ENCODE measurements around the gene NLGN1. TPM values are rescaled to one million over a fixed set of nuclear protein-coding genes. Genes with fewer than 3 reads are reported as not detected.

NLGN1 gene
- total and polyA plus RNA-seq, 9 of the 15 experiments (the other 6 are each of a cell fraction or from before 2014, with no cell fraction given), result under 0.01 to 0.01 TPM; not detected in 7

- TF ChIP-seq KAT7 (CRISPR knock-in tag; IDR thresholded peaks at IDR 0.05; ENCODE audit: borderline replicate concordance) (no peak), ZFP1 (CRISPR knock-in tag; IDR thresholded peaks at IDR 0.05) (no peak), MEF2D (tag; conservative IDR thresholded peaks at IDR 0.05; ENCODE audit: low read depth) (no peak), SNRNP70 (optimal IDR thresholded peaks at IDR 0.05; ENCODE audit: low read depth, low read length) (no peak), MBD2 (IDR thresholded peaks at IDR 0.05; ENCODE audit: borderline replicate concordance, low read depth) (no peak), BCL6 (CRISPR knock-in tag; IDR thresholded peaks at IDR 0.05) (no peak), ATF1 (CRISPR knock-in tag; IDR thresholded peaks at IDR 0.05) (no peak), ATF1 (tag; IDR thresholded peaks at IDR 0.05) (no peak), NR2F6 (CRISPR knock-in tag; IDR thresholded peaks at IDR 0.05) (no peak)
Measured at GRCh38 chr3:174102866-174103265, 705.3 kb downstream of the NLGN1 start (continued).

GRCh38 chr3:174110761-174111160 lies 713.2 kb downstream of the NLGN1 start:
- Histone ChIP-seq H3K36me3 (ENCODE audit: control insufficient read depth, insufficient read depth, low read length) (no peaks in the 10 kb centered on the region), H3K9ac (ENCODE audit: insufficient read depth in 1 of 2, low read depth in 2 of 2, low read length in 2 of 2) (no peak overlapping the region), H3K27ac (ENCODE audit: extremely low read depth, low read depth, low read length) (no peak overlapping the region), H4K20me1 (replicated peaks; ENCODE audit: control insufficient read depth, insufficient read depth, low read length) (no peaks in the 10 kb centered on the region), H2AFZ (ENCODE audit: low read depth, low read length) (no peak overlapping the region), H3K79me2 (ENCODE audit: control insufficient read depth, insufficient read depth, low read length) (no peaks in the 10 kb centered on the region), H3K4me1 (replicated peaks in 1 of 2; ENCODE audit: control insufficient read depth in 2 of 2, insufficient read depth in 2 of 2, low read length in 2 of 2) (no peaks in the 10 kb centered on the region), H3K4me3 (no peak overlapping the region), H3K4me2 (ENCODE audit: insufficient read depth, low read length) (no peak overlapping the region), H3K9me1 (ENCODE audit: control insufficient read depth, insufficient read depth, low read length) (no peaks in the 10 kb centered on the region), H3K27me3 (ENCODE audit: control insufficient read depth in 2 of 2, insufficient read depth in 2 of 2, low read length in 2 of 2) (no peaks in the 10 kb centered on the region), H3K9me3 (replicated peaks; ENCODE audit: control insufficient read depth, insufficient read depth, low read depth, low read length) (no peaks in the 10 kb centered on the region)
- FAIRE-seq, result no peak
- no peak for ATAC-seq
- ChIA-PET CTCF (ENCODE audit: low intra/inter-chr PET ratio) (no interaction called here), POLR2A (no interaction called here)
- in situ Hi-C loops (cut with MboI) (no loop called here), intact Hi-C loops (cut with micrococcal nuclease) (no loop called here)
- no peak for DNase-seq (ENCODE audit: extremely low read depth in 1 of 4, low spot score in 3 of 4)
- WGBS (ENCODE audit: insufficient coverage, low coverage, missing lambda C conversion rate), result 2% methylated on average over 3 of the region's 3 CpGs
- no TSS peak for BruUV-seq (replicated peaks)
- TF ChIP-seq XRCC5 (IDR thresholded peaks at IDR 0.05; ENCODE audit: low read depth, low read length) (no peak), ZC3H11A (IDR thresholded peaks at IDR 0.05; ENCODE audit: low read depth, low read length) (no peak), SIN3A (IDR thresholded peaks at IDR 0.05; ENCODE audit: borderline replicate concordance in 2 of 2, control insufficient read depth in 1 of 2, low read depth in 2 of 2, low read length in 2 of 2) (no peak), ZNF785 (CRISPR knock-in tag; IDR thresholded peaks at IDR 0.05) (no peak), ZNF280B (CRISPR knock-in tag; IDR thresholded peaks at IDR 0.05) (no peak), ZFP1 (CRISPR knock-in tag; IDR thresholded peaks at IDR 0.05) (no peak), FUS (optimal IDR thresholded peaks at IDR 0.05; ENCODE audit: low read depth, low read length) (no peak), ZBTB11 (CRISPR knock-in tag; IDR thresholded peaks at IDR 0.05) (no peak)
